ENCODE measurements around the gene LEMD1. TPM values are rescaled to one million over a fixed set of nuclear protein-coding genes. Genes with fewer than 3 reads are reported as not detected.

Gene LEMD1
- total RNA-seq, 1 experiment from 2014 or later = not detected

- no peak for DNase-seq (ENCODE audit: low read depth)
Measured at GRCh38 chr1:205332015-205332791, 89.7 kb downstream of the LEMD1 start.

Other genes starting within 250 kb of the LEMD1 start
- gene DSTYK, start 210.4 kb downstream of the LEMD1 start, total RNA-seq (2014; rRNA removed; shearing (Covaris generic)) = 4.4 and 5.0 TPM in 2 replicates
- gene TMCC2, start 194.1 kb downstream of the LEMD1 start, total RNA-seq (2014; rRNA removed; shearing (Covaris generic)) = 0.48 and 1.1 TPM in 2 replicates
- 0.78 and 1.2 TPM in 2 replicates for gene NUAK2, start 100.3 kb downstream of the LEMD1 start, total RNA-seq (2014; rRNA removed; shearing (Covaris generic))
- gene KLHDC8A, start 65.1 kb downstream of the LEMD1 start, total RNA-seq (2014; rRNA removed; shearing (Covaris generic)) = not detected in 2 replicates
- not detected in 2 replicates for gene BLACAT1, start 34.0 kb upstream of the LEMD1 start, total RNA-seq (2014; rRNA removed; shearing (Covaris generic))
- gene CDK18, start 82.6 kb upstream of the LEMD1 start, total RNA-seq (2014; rRNA removed; shearing (Covaris generic)) = under 0.01 and 0.36 TPM in 2 replicates
- gene ELK4, start 210.0 kb upstream of the LEMD1 start, total RNA-seq (2014; rRNA removed; shearing (Covaris generic)) = 14.3 and 16.1 TPM in 2 replicates